Pancreas (tissue), 10 donors: ENCODE data around the gene LIFR. TPM values are rescaled to one million over a fixed set of nuclear protein-coding genes. Genes with fewer than 3 reads are reported as not detected.

Source experiments
- ATAC-seq, 4 donors: fragments of 200-7000 bp; cut with Tn5 transposase; one replicate each; pipeline versions ENCODE4 v1.8.0 to v1.9.1; 2020; ENCODE audit warnings: mild to moderate bottlenecking in 4 of 4, moderate library complexity in 4 of 4
- DNase-seq, 6 donors: peaks; one replicate each; pipeline ENCODE4 v3.0.0-alpha.2; 2020
- FAIRE-seq: peaks from 2 replicates; lab custom pipeline; 2012; peaks lifted over from hg19 to GRCh38; lab: Jason Lieb, UNC
- H3K27ac ChIP-seq, 4 donors: fragments of 200-600 bp; sonication (generic); 1 replicate in 3 of 4; 2 replicates in 1 of 4; pipeline versions ENCODE4 v1.5.0 to v1.8.0; 2020
- H3K27me3 ChIP-seq, 4 donors: fragments of 200-600 bp; one replicate each; pipeline ENCODE4 v1.8.0; 2021
- H3K36me3 ChIP-seq, 3 donors: fragments of 200-600 bp; sonication (generic) in 1 of 3; one replicate each; pipeline versions ENCODE4 v1.5.0 to v1.8.0; 2020 to 2021
- H3K4me1 ChIP-seq, 3 donors: fragments of 200-600 bp; one replicate each; pipeline ENCODE4 v1.8.0; 2021
- H3K4me3 ChIP-seq, 4 donors: fragments of 200-600 bp; sonication (generic) in 2 of 4; one replicate each; pipeline versions ENCODE4 v1.5.0 to v1.8.0; 2020 to 2021
- H3K9me3 ChIP-seq, 4 donors: fragments of 200-600 bp; one replicate each; pipeline ENCODE4 v1.8.0; 2021
- CTCF ChIP-seq, 4 donors: fragments of 200-600 bp; sonication (generic) in 3 of 4; IDR thresholded peaks; one replicate each; pipeline versions ENCODE4 v1.5.0 to v1.8.0; 2021; ENCODE audit warnings: antibody characterized with exemption in 4 of 4
- WGBS, 2 donors: extraction: QIAGEN DNeasy Blood & Tissue Kit; methylation state at CpG; one replicate each; pipeline ENCODE4 v1.1.7; 2013; 5-methylcytosine and 5-hydroxymethylcytosine counted together
- intact Hi-C, 3 donors: fragments of 100-400 bp; cut with DNase I; formaldehyde crosslinking; loops; one replicate each; pipeline versions ENCODE4 v1.11.1 to v1.14.2; 2022
- microRNA-seq, 2 donors: library from miRNA; unstranded; fragments of <30 nt; microRNA quantifications; one replicate each; pipeline versions ENCODE4 to v1.1.0, GENCODE V29; 2019 to 2020
- polyA plus RNA-seq, 2 donors: library from polyadenylated mRNA; stranded (reverse); fragments of 200-250 nt; gene quantifications; one replicate each; pipeline ENCODE4 v1.2.3, GENCODE V29; 2013
- total RNA-seq, 6 donors: library from RNA; stranded (reverse); fragmentation: NEBNext Ultra II Directional in 4 of 6; extraction: Animal tissue kit (Norgen Biotek cat#: 25700) in 4 of 6; gene quantifications; one replicate each; pipeline versions ENCODE4 v1.2.1 to v1.2.4, GENCODE V29; 2021 to 2023
- donor health status: healthy with polysubstance abuse.
- donor health status: DM: no; HTN: no; CAD: no; lungs with moderate emphysema.
- donor health status: DM: no; HTN: no; CAD: no.
- donor health status: control.
- donor health status: control.
- donor health status: Bipolar disorder and iron deficiency.
- donor health status: DM: yes; HTN: yes; CAD: no.
- donor health status: DM: no; HTN: no; CAD: no.
- donor health status: DM: no; HTN: no; CAD: no.
- donor health status: DM: yes; HTN: yes; CAD: no.

LIFR gene
- total and polyA plus RNA-seq, 8 donors: 4.1 to 32.5 (median 19.1) TPM

- TF ChIP-seq CTCF (IDR thresholded peaks at IDR 0.05): no peak
- no peaks in the 10 kb centered on the region for H3K9me3 ChIP-seq
- no peaks in the 10 kb centered on the region for H3K36me3 ChIP-seq
- ATAC-seq (no peak), FAIRE-seq (no peak), DNase-seq (no peak)
- intact Hi-C loops: no loop called here
- H3K27ac ChIP-seq: no peak overlapping the region
- H3K4me3 ChIP-seq: no peak overlapping the region
- peaks cover 0 to 3% (median 0%) of the 10 kb centered on the region in 4 donors for H3K27me3 ChIP-seq
- 69 to 75% methylated on average over 9 of the region's 9 CpGs for WGBS, 2 donors
- H3K4me1 ChIP-seq: no peaks in the 10 kb centered on the region
Observed at GRCh38 chr5:38426986-38427950, 129.2 kb downstream of the LIFR start.

- no peaks in the 10 kb centered on the region for H3K4me1 ChIP-seq
- 59 to 78% methylated on average over 1 of the region's 1 CpG for WGBS, 2 donors
Observed at GRCh38 chr5:38426490-38426889, 130.0 kb downstream of the LIFR start.

More at GRCh38 chr5:38426490-38426889, 130.0 kb downstream of the LIFR start:
- no peak overlapping the region for H3K27ac ChIP-seq
- H3K9me3 ChIP-seq: no peaks in the 10 kb centered on the region
- ATAC-seq (no peak), FAIRE-seq (no peak), DNase-seq (no peak)
- intact Hi-C loops: no loop called here
- H3K27me3 ChIP-seq: peaks cover 0 to 3% (median 0%) of the 10 kb centered on the region in 4 donors
- H3K36me3 ChIP-seq: no peaks in the 10 kb centered on the region
- no peak overlapping the region for H3K4me3 ChIP-seq
- TF ChIP-seq CTCF (IDR thresholded peaks at IDR 0.05): no peak

Small RNAs within 50 kb of the gene (microRNA-seq; reads per million reads assigned to microRNA genes)
- gene MIR3650: 0 reads per million in 2 donors
